GM21447 (cell line): ENCODE measurements around the gene MAPK10.

Source experiments
- ATAC-seq: cut with Tn5 transposase; IDR thresholded peaks from one replicate; pipeline ENCODE4 v1.9.1; 2021; ENCODE audit not compliant: unreplicated experiment

MAPK10 gene

DNA sequence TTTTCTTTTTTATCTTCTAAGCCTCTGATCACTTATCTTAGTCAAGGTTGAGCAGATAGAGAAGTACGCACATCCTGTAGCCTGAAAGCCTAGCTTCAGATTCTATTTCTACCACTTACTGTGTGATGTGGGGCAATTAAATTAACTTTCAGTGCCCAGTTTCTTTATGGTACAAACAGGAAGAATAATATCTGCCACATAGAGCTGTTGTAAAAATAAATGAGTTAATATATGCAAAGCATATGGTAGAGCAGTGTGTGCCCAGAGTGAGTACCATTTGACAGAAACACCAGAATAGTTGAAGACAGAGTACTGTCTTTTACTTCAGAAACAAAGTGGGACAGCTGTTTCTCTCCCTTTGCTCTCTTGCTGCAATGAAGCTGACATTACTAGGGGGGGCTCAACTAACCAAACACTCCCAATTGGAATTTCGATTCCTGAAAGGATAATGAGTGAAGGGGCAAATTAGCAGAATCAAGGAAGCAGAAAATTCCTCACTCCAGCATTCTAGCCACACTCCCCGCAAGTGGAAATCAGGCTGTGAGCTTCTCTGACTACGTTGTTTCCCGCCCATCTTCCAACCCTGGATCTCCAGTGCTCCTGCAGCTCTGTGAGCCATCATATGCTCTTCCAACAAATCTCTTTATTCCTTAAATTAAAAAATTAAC is 80.4 kb downstream of the MAPK10 start:
- ATAC-seq = no peak

- no peak for ATAC-seq
Measured at GRCh38 chr4:86278126-86278525, 81.7 kb downstream of the MAPK10 start.

DNA sequence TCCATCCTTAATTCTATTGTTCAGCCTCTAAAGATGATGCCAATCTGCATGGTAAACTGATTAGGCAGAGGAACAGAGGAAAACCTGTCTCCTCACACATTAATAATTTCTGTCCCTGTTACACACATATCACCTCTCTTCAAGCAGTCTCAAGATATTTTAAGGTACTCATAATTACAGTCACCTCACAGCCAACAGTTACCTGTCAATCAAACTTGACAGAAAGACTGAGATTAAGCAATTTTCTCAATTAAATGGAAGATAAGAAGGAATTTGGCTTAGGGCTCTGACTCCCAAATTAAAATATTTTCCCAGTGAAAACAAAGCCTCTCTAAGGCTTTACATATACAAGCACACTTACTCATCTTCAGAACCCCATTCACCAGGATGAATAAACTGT is 85.2 kb downstream of the MAPK10 start:
- no peak for ATAC-seq

DNA sequence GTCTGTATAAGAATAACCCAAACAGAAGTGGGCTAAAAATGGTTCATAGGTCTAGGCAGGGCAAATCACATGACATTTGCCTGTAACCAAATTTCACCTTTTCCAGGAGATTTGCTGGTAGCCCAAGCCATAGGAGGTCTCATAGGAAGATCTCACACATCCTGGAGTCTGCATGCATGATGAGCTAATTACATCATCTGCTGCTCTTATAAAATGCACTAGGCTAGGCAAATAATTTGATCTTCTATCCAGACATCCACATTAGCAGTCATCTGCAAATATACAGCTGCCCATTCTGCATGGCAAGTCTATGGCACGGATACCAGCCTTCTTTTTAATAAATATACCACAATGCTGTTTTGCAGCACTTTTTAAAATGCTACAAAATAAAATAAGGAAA is 87.2 kb downstream of the MAPK10 start:
- ATAC-seq = no peak

DNA sequence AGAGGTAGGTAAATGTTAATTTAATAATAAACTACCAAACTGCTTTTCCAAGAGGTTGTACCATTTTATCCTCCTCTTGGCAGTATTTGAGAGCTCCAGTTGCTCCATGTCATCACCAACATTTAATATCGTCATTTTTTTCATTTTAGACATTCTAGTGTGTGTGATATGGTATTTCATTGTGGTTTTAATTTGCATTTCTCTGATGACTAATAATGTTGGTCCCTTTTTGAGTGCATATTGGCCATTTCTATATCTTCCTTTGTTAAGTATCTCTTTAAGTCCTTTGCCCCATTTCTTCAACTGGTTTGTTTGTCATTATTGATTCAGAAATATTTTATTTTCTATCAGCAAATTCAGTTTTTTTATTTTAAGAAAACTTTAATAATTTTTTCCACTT is 88.8 kb downstream of the MAPK10 start:
- no peak for ATAC-seq

- no peak for ATAC-seq
Measured at GRCh38 chr4:86269354-86269753, 90.5 kb downstream of the MAPK10 start.

GRCh38 chr4:86264241-86264640 is 95.6 kb downstream of the MAPK10 start:
- no peak for ATAC-seq

- ATAC-seq = no peak
Measured at GRCh38 chr4:86261636-86262035, 98.2 kb downstream of the MAPK10 start.

GRCh38 chr4:86256086-86256485 is 103.8 kb downstream of the MAPK10 start:
- no peak for ATAC-seq

DNA sequence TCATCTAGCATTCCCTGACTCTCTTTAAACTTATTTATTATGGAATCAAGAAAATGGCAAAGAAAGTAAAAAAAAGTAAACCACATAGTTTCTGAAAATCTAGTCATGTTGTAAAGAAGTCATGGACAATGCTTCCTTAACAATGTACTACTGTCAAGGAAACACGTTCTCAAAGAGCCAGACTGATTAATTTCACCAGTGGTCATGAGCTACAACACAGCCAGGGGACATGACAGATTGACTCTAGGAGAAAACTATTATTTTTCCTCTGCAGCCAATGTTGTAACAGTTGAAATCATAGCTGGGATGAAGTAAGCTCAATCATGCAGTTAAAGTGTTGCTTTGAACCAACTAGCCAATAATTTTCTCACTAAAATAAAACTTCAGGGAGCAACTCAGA is 109.2 kb downstream of the MAPK10 start:
- ATAC-seq = no peak

DNA sequence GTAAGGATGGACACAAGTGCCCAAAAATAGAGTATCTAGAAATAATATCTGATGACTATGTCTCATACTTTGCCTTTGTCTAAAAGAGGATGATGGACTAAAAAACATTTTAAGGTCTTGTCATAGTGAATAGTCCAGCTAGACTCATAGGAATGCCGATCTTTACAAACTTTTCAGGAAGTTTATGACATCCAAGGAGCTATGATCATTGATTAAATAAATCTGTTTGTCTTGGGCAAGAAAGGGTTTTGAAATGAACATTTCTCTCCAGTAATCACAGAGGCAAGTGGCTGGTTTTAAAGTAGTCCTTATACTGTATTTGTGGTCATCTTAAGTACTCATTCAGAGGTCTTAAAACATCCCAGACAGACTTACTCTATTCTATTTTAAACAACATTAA is 109.8 kb downstream of the MAPK10 start:
- no peak for ATAC-seq

DNA sequence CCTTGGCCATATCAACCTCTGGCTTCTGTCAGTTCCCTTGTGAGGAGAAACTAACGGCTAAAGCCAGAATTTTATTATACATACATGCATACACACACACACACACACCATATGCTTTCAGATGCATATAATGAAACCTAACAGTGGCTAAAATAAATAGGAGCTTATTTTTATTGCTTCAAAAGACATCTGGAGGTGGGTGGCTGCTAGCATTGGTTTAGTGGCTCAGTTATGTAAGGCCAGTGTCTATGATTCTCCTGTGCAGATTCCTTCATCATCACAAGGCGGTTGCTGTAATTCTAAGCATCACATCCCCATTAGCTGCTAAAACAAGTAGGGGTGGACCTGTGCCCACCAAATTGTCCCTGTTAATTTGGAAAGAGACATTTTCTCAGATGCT is 110.8 kb downstream of the MAPK10 start:
- no peak for ATAC-seq

DNA sequence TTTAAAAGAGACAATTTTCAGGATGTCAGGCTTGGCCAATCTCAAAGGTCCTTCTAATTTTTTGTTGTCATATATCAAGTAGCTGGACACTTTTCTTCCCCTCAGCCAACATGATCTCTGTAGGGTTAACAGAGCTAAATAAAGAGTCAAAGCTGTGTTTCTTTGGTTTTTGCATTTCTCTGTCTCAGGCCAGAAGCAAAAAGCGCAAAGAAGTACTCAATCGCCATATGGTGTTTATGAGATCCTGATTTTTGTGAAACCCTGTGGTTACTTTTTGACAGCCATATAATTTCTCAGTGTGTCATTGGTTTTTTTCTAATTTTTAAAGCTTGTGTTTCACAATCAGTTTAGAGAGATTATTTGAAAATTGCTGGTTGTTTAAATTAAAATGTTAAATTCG is 111.9 kb downstream of the MAPK10 start:
- no peak for ATAC-seq

- no peak for ATAC-seq
Measured at GRCh38 chr4:86247320-86247719, 112.5 kb downstream of the MAPK10 start.

GRCh38 chr4:86243750-86244149 is 116.1 kb downstream of the MAPK10 start:
- ATAC-seq = no peak

DNA sequence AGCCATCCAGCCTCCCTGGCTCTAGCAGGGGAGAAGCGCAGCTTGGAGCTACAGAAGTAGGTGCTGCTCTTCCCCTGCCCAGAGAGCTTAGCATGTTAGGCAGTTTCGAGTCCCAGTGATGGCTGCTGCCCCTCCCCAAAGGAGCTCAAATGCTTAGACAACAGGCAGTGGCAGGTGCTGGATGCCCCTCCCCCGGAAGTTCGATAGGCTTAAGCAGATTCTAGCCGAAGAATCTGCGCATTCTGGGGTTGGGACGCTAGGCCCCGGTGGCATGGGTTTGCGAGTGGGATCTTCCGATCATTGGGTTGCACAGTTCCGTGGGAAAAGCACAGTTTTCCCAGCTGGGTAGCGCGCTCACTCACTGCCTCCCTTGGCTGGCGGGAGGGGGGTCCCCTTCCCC is 117.2 kb downstream of the MAPK10 start:
- no peak for ATAC-seq

GRCh38 chr4:86235549-86235948 is 124.3 kb downstream of the MAPK10 start:
- ATAC-seq = no peak

- ATAC-seq = no peak
Measured at GRCh38 chr4:86233681-86234080, 126.2 kb downstream of the MAPK10 start.

GRCh38 chr4:86233090-86233489 is 126.8 kb downstream of the MAPK10 start:
- no peak for ATAC-seq

DNA sequence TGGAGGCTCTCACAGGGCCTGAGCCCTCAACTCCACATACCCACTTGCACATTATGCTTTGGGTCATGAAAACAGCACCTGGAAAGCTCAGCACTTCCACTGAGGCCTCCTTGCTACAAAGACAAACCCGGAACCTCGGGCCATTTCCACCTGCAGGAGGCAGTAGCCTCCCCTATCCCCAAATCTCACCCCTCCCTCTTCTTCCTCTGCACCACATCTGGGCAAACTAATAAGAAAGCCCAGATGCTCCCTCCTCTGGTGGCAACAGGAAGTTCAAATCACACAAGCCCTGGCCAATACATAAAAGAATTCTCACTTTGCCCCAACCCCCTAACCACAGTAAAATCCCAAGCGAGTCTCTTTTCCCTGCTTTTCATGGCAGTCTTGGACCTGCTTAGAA is 136.4 kb downstream of the MAPK10 start:
- ATAC-seq = peak; percentile 66

- ATAC-seq = no peak
Measured at GRCh38 chr4:86221002-86221401, 138.9 kb downstream of the MAPK10 start.

- no peak for ATAC-seq
Measured at GRCh38 chr4:86220121-86220520, 139.7 kb downstream of the MAPK10 start.

- no peak for ATAC-seq
Measured at GRCh38 chr4:86218746-86219473, 140.9 kb downstream of the MAPK10 start.
